Measurements from ENCODE around the gene KRT72.

Gene KRT72

GRCh38 chr12:52645982-52646381 lies 44.7 kb upstream of the KRT72 start:
- DNase-seq (ENCODE audit: low read depth): no peak
- H3K4me3 ChIP-seq (ENCODE audit: low read depth, low read length): no peak overlapping the region
- TF ChIP-seq, protein P1, sequence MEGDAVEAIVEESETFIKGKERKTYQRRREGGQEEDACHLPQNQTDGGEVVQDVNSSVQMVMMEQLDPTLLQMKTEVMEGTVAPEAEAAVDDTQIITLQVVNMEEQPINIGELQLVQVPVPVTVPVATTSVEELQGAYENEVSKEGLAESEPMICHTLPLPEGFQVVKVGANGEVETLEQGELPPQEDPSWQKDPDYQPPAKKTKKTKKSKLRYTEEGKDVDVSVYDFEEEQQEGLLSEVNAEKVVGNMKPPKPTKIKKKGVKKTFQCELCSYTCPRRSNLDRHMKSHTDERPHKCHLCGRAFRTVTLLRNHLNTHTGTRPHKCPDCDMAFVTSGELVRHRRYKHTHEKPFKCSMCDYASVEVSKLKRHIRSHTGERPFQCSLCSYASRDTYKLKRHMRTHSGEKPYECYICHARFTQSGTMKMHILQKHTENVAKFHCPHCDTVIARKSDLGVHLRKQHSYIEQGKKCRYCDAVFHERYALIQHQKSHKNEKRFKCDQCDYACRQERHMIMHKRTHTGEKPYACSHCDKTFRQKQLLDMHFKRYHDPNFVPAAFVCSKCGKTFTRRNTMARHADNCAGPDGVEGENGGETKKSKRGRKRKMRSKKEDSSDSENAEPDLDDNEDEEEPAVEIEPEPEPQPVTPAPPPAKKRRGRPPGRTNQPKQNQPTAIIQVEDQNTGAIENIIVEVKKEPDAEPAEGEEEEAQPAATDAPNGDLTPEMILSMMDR (IDR thresholded peaks at IDR 0.05; ENCODE audit: control insufficient read depth, extremely low read depth, insufficient read depth): no peak

DNA sequence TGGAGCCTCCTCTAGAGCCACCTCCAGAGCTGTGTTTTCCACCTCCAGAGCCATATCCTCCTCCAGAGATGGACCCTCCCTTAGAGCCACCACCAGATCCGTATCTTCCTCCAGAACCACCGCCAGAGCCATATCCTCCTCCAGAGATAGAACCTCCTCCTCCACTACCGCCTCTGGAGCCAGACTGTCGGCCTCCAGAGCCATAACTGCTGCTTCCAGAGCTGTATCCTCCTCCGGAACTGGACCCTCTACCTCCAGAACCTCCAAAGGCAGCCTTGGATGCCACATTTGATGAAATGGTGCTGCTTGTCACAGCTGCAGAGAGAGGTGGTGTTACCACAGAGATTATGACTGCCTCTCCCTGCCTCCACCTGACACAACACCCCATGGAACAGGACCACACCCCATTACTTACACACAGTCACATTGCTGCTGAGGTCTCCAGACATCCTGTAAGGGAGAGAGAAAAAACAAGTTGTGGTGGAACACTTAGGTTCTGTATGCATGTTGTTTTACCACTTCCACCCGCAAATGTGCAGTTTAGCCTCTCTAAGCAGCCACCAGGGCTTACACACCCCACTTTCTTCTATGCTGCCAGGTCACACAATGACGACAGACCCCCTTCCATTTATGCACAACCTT lies 44.0 kb upstream of the KRT72 start:
- no peak overlapping the region for H3K4me3 ChIP-seq (ENCODE audit: low read depth, low read length)
- DNase-seq (ENCODE audit: low read depth): no peak
- TF ChIP-seq, protein P1 (IDR thresholded peaks at IDR 0.05; ENCODE audit: control insufficient read depth, extremely low read depth, insufficient read depth): no peak

GRCh38 chr12:52644078-52644415 lies 42.8 kb upstream of the KRT72 start:
- TF ChIP-seq, protein P1 (IDR thresholded peaks at IDR 0.05; ENCODE audit: control insufficient read depth, extremely low read depth, insufficient read depth): no peak
- DNase-seq (ENCODE audit: low read depth): no peak
- H3K4me3 ChIP-seq (ENCODE audit: low read depth, low read length): no peak overlapping the region

DNA sequence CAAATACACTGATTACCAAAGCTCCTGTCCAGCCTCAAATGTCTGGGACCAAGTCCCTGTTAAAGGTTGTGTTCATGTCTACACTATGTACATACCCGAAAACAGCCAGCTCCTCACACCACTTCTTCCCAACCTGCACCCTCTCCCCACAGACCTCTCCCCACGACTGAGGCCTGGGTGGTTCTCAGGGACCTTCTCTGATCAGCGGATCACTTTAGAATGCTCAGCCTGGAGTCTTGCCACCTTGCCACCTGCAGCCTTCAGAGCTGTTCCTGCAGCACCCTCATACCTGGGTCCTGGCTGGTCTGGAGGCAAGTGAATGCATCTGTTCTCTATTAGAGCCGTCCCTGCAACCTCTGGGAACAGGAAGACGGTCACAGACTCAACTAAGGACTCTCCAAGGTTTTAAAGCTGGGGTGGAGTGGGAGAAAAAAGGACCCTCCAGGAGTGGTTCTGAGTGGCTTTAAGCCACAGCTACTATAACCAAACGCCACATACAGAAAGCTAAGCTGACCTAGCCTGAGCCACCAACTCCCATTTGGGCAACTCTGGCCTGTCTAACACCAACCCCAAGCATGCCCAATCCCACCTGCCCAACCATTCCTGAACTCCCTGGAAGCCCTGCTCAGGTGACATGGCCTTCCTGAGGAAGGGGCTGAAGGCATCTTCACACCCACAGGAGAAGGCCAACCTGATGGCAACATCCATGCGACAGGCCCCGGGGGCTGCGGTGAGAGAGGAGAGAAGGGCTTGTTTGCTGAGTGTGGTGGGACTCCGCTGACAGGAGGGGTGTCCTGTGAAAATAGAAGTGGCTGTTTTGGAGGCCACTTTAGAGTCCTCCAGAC lies 42.2 kb upstream of the KRT72 start:
- TF ChIP-seq, protein P1 (IDR thresholded peaks at IDR 0.05; ENCODE audit: control insufficient read depth, extremely low read depth, insufficient read depth): no peak
- DNase-seq (ENCODE audit: low read depth): no peak
- no peak overlapping the region for H3K4me3 ChIP-seq (ENCODE audit: low read depth, low read length)

GRCh38 chr12:52641468-52641867 lies 40.2 kb upstream of the KRT72 start:
- DNase-seq (ENCODE audit: low read depth): no peak
- TF ChIP-seq, protein P1 (IDR thresholded peaks at IDR 0.05; ENCODE audit: control insufficient read depth, extremely low read depth, insufficient read depth): no peak
- no peak overlapping the region for H3K4me3 ChIP-seq (ENCODE audit: low read depth, low read length)

DNA sequence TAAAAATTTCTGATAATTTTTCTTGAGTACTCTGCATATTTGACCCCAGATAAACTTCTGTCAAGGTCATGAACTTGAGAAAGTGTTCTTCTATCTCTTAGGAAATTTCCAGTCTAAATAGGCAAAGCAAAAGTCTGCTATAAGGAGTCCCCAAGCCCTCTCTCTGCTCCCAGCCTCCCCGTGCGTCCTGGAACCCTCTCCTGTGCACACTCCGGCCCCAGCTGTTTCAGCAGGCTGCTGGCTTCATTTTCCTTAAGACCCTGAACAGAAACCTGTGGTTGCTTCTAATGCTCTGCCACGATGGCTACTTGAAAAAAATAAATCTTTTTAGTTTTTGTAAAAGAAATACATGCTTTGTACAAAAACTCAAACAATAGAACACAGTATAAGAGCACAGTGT lies 36.0 kb upstream of the KRT72 start:
- no peak overlapping the region for H3K4me3 ChIP-seq (ENCODE audit: low read depth, low read length)
- TF ChIP-seq, protein P1 (IDR thresholded peaks at IDR 0.05; ENCODE audit: control insufficient read depth, extremely low read depth, insufficient read depth): no peak
- DNase-seq (ENCODE audit: low read depth): no peak

Data from LNCaP clone FGC (cell line).